CD4-positive, CD25-positive, alpha-beta regulatory T cell (primary cell): ENCODE data around the gene TOR3A. TPM values are rescaled to one million over a fixed set of nuclear protein-coding genes. Genes with fewer than 3 reads are reported as not detected.
"Not testable (repeated sequence)": the region's sequence is repeated elsewhere in the genome, so short reads cannot be mapped to it uniquely, and the experiment has no call there.

ENCODE experiments used
- ATAC-seq, 2 donors: fragments of 150-1000 bp; cut with Tn5 transposase; one replicate each; pipeline ENCODE4 v1.10.0; 2021; ENCODE audit warnings: low read depth in 2 of 2, moderate number of reproducible peaks in 2 of 2, moderate library complexity in 1 of 2
- DNase-seq, 3 donors: peaks; one replicate each; pipeline versions ENCODE4 v3.0.0 to v3.0.0-alpha.2; 2012 to 2022; ENCODE audit warnings: mixed read lengths in 1 of 3
- H3K27ac ChIP-seq: one replicate; pipeline ENCODE4 v1.7.0; 2013; ENCODE audit warnings: mild to moderate bottlenecking, low read length; ENCODE audit not compliant: insufficient read depth, poor library complexity, severe bottlenecking
- H3K27me3 ChIP-seq: one replicate; pipeline ENCODE4 v1.7.0; 2013; ENCODE audit warnings: low read length; ENCODE audit not compliant: control insufficient read depth, insufficient read depth
- H3K36me3 ChIP-seq: one replicate; pipeline ENCODE4 v1.7.0; 2013; ENCODE audit warnings: mild to moderate bottlenecking, low read length, moderate library complexity; ENCODE audit not compliant: control insufficient read depth, insufficient read depth
- H3K4me1 ChIP-seq: 2 replicates; pipeline ENCODE4 v1.7.0; 2013; ENCODE audit warnings: mild to moderate bottlenecking, low read length; ENCODE audit not compliant: insufficient read depth, control insufficient read depth, poor library complexity, severe bottlenecking
- H3K4me3 ChIP-seq: one replicate; pipeline ENCODE4 v1.7.0; 2013; ENCODE audit warnings: low read depth, mild to moderate bottlenecking, low read length, moderate library complexity
- H3K9me3 ChIP-seq, 2 experiments: 1 replicate in 1 of 2; 2 replicates in 1 of 2; pipeline ENCODE4 v1.7.0; 2013; ENCODE audit warnings: low read length in 2 of 2, mild to moderate bottlenecking in 1 of 2, moderate library complexity in 1 of 2; ENCODE audit not compliant: control insufficient read depth in 2 of 2
- H3K27ac Mint-ChIP-seq, 3 donors: one replicate each; pipeline ENCODE4 v1.8.0; 2020 to 2022; ENCODE audit warnings: mild to moderate bottlenecking in 3 of 3, mixed read lengths in 3 of 3, moderate library complexity in 2 of 3
- H3K27me3 Mint-ChIP-seq: one replicate; pipeline ENCODE4 v1.8.0; 2022; ENCODE audit warnings: mild to moderate bottlenecking, mixed read lengths
- H3K36me3 Mint-ChIP-seq: one replicate; pipeline ENCODE4 v1.8.0; 2020; ENCODE audit warnings: mixed read lengths
- H3K4me1 Mint-ChIP-seq, 4 donors: one replicate each; pipeline ENCODE4 v1.8.0; 2020 to 2022; ENCODE audit warnings: mixed read lengths in 4 of 4, mild to moderate bottlenecking in 1 of 4
- H3K4me3 Mint-ChIP-seq, 4 donors: one replicate each; pipeline ENCODE4 v1.8.0; 2020 to 2022; ENCODE audit warnings: mild to moderate bottlenecking in 4 of 4, mixed read lengths in 4 of 4, moderate library complexity in 3 of 4
- H3K9me3 Mint-ChIP-seq, 7 donors: one replicate each; pipeline ENCODE4 v1.8.0; 2020 to 2022; ENCODE audit warnings: mixed read lengths in 7 of 7, mild to moderate bottlenecking in 3 of 7, moderate library complexity in 2 of 7
- polyA plus RNA-seq, 4 donors: library from polyadenylated mRNA; unstranded; fragments of 300-500 nt; fragmentation: Illumina TruSeq; gene quantifications; one replicate each; pipeline ENCODE4 v1.2.3, GENCODE V29; 2021
- total RNA-seq: library from RNA; stranded (reverse); gene quantifications from one replicate; pipeline ENCODE4 v1.2.3, GENCODE V29; 2022

The TOR3A gene
- 23.2 TPM for total RNA-seq
- 10 to 100 TPM; 33.7 to 44.9 (median 38.8) TPM for polyA plus RNA-seq

- ATAC-seq = peak; percentile 75 to 79
- Histone ChIP-seq H3K4me3 (peak within 1 kb of the TSS; percentile 92), H3K27ac (peak within 1 kb of the TSS; percentile 85), H3K27me3 (no peaks in the 10 kb centered on the region), H3K36me3 (peaks cover 6% of the 10 kb centered on the region), H3K9me3 (no peaks in the 10 kb centered on the region), H3K4me1 (peaks cover 25% of the 10 kb centered on the region)
- DNase-seq = peak; percentile 67 to 89 (median 72)
- Mint-ChIP-seq H3K27ac (peak within 1 kb of the TSS; percentile 94 to 97 (median 97)), H3K27me3 (no peaks in the 10 kb centered on the region), H3K4me1 (peaks cover 19 to 35% (median 25%) of the 10 kb centered on the region in 4 donors), H3K9me3 (no peaks in the 10 kb centered on the region), H3K4me3 (peak within 1 kb of the TSS; percentile 95 to 99 (median 96)), H3K36me3 (no peaks in the 10 kb centered on the region)
These were observed at the start of gene TOR3A for GRCh38 chr1:179081687-179082332. Gene TOR3A, plus strand, starts transcription at chr1:179082070. Its CDS starts 59 bp downstream, at chr1:179082129.

GRCh38 chr1:179034720-179035119 is 47.1 kb upstream of the TOR3A start:
- Histone ChIP-seq H3K9me3 (no peaks in the 10 kb centered on the region), H3K27me3 (no peaks in the 10 kb centered on the region), H3K4me1 (peaks cover 26% of the 10 kb centered on the region), H3K4me3 (peak overlapping the region; percentile 23), H3K36me3 (no peaks in the 10 kb centered on the region), H3K27ac (no peak overlapping the region)
- Mint-ChIP-seq H3K27me3 (no peaks in the 10 kb centered on the region), H3K4me3 (peak overlapping the region in 2 of 4 donors; percentile 8 to 62), H3K27ac (peak overlapping the region; percentile 25 to 64 (median 54)), H3K36me3 (no peaks in the 10 kb centered on the region), H3K4me1 (peaks cover 41 to 85% (median 67%) of the 10 kb centered on the region in 4 donors), H3K9me3 (no peaks in the 10 kb centered on the region)
- ATAC-seq = peak; percentile 19 to 50
- DNase-seq = peak in 1 of 3 donors; percentile 56

- Histone ChIP-seq H3K27ac (no peak overlapping the region), H3K27me3 (no peaks in the 10 kb centered on the region), H3K9me3 (no peaks in the 10 kb centered on the region), H3K36me3 (no peaks in the 10 kb centered on the region), H3K4me1 (peaks cover 23% of the 10 kb centered on the region), H3K4me3 (peak overlapping the region; percentile 7)
- Mint-ChIP-seq H3K27me3 (no peaks in the 10 kb centered on the region), H3K9me3 (no peaks in the 10 kb centered on the region), H3K4me1 (peaks cover 23 to 62% (median 46%) of the 10 kb centered on the region in 4 donors), H3K4me3 (peak overlapping the region in 1 of 4 donors; percentile 25), H3K36me3 (peaks cover 4% of the 10 kb centered on the region), H3K27ac (peak overlapping the region in 2 of 3 donors; percentile 9 to 23)
- ATAC-seq = peak; percentile 68 to 78
- DNase-seq = peak in 2 of 3 donors; percentile 19 to 76
These were observed 44.9 kb upstream of the TOR3A start for GRCh38 chr1:179036844-179037465.

- no peak overlapping the region for H3K4me3 ChIP-seq
- Mint-ChIP-seq H3K9me3 (no peaks in the 10 kb centered on the region), H3K36me3 (peaks cover 9% of the 10 kb centered on the region), H3K27ac (peak overlapping the region in 1 of 3 donors; percentile 22), H3K4me1 (peaks cover 23 to 51% (median 43%) of the 10 kb centered on the region in 4 donors), H3K27me3 (no peaks in the 10 kb centered on the region), H3K4me3 (peak overlapping the region in 1 of 4 donors; percentile 5)
- H3K27me3 ChIP-seq = no peaks in the 10 kb centered on the region
- H3K27ac ChIP-seq = no peak overlapping the region
- DNase-seq = peak in 1 of 3 donors; percentile 30
- peaks cover 23% of the 10 kb centered on the region for H3K4me1 ChIP-seq
- ATAC-seq = no peak
- H3K36me3 ChIP-seq = no peaks in the 10 kb centered on the region
- no peaks in the 10 kb centered on the region for H3K9me3 ChIP-seq
These were observed 43.2 kb upstream of the TOR3A start for GRCh38 chr1:179038528-179039281.

- ATAC-seq, H3K4me3 ChIP-seq, DNase-seq, H3K4me3 Mint-ChIP-seq, H3K9me3 Mint-ChIP-seq, H3K27me3 ChIP-seq, H3K27ac ChIP-seq, H3K27ac Mint-ChIP-seq, H3K27me3 Mint-ChIP-seq, H3K36me3 ChIP-seq, H3K9me3 ChIP-seq: not testable (repeated sequence)
- H3K36me3 Mint-ChIP-seq = peaks cover 14% of the 10 kb centered on the region
- H3K4me1 ChIP-seq = peaks cover 15% of the 10 kb centered on the region
- peaks cover 24 to 43% (median 35%) of the 10 kb centered on the region in 4 donors for H3K4me1 Mint-ChIP-seq
These were observed 42.2 kb upstream of the TOR3A start for GRCh38 chr1:179039502-179040174.

GRCh38 chr1:179040175-179040551 is 41.7 kb upstream of the TOR3A start:
- Mint-ChIP-seq H3K4me1 (peaks cover 22 to 37% (median 29%) of the 10 kb centered on the region in 4 donors), H3K36me3 (peaks cover 16% of the 10 kb centered on the region)
- not testable (repeated sequence) for ATAC-seq, H3K27me3 ChIP-seq, H3K4me3 ChIP-seq, H3K9me3 ChIP-seq, DNase-seq, H3K36me3 ChIP-seq, H3K9me3 Mint-ChIP-seq, H3K27ac Mint-ChIP-seq, H3K27ac ChIP-seq, H3K4me3 Mint-ChIP-seq, H3K27me3 Mint-ChIP-seq
- peaks cover 12% of the 10 kb centered on the region for H3K4me1 ChIP-seq

- no peaks in the 10 kb centered on the region for H3K9me3 Mint-ChIP-seq
- H3K27ac Mint-ChIP-seq = no peak overlapping the region
- H3K4me3 Mint-ChIP-seq = no peak overlapping the region
- DNase-seq (no peak), ATAC-seq (no peak)
- H3K36me3 ChIP-seq = no peaks in the 10 kb centered on the region
- H3K9me3 ChIP-seq = no peaks in the 10 kb centered on the region
- H3K36me3 Mint-ChIP-seq = peaks cover 20% of the 10 kb centered on the region
- no peaks in the 10 kb centered on the region for H3K27me3 Mint-ChIP-seq
- H3K4me1 Mint-ChIP-seq = peaks cover 12 to 22% (median 15%) of the 10 kb centered on the region in 4 donors
- no peak overlapping the region for H3K4me3 ChIP-seq
- no peak overlapping the region for H3K27ac ChIP-seq
- peaks cover 6% of the 10 kb centered on the region for H3K4me1 ChIP-seq
- no peaks in the 10 kb centered on the region for H3K27me3 ChIP-seq
These were observed 39.8 kb upstream of the TOR3A start for GRCh38 chr1:179042087-179042486.
